GM12873 (cell line): ENCODE results near the gene AUTS2.

Source experiments
- TF ChIP-seq, protein P1 (sequence below): IDR thresholded peaks from 2 replicates; pipeline ENCODE4 v1.5.1; 2012; ENCODE audit warnings: low read depth, mild to moderate bottlenecking, moderate library complexity, low read length, control low read depth; ENCODE audit not compliant: insufficient read depth; ENCODE audit errors: missing control alignments

The AUTS2 gene

DNA sequence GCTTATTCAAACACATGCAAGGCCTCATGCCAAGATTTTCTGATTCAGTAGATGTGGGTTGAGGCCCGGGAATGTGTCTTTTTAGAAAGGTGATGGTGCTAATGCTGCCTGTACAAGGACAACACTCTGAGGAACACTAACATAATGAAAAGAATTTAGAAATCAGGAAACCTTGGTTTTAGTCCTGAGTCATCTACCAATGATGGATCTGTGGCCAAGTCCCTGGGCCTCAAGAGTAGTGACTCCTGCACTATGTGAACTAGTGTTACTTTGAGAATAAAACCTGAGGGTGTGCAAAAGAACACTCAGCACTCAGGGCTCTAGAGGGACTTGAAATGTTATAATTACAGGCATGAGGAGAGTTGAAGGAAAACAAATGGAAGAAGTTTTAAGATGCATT lies 792.0 kb downstream of the AUTS2 start:
- TF ChIP-seq, protein P1, sequence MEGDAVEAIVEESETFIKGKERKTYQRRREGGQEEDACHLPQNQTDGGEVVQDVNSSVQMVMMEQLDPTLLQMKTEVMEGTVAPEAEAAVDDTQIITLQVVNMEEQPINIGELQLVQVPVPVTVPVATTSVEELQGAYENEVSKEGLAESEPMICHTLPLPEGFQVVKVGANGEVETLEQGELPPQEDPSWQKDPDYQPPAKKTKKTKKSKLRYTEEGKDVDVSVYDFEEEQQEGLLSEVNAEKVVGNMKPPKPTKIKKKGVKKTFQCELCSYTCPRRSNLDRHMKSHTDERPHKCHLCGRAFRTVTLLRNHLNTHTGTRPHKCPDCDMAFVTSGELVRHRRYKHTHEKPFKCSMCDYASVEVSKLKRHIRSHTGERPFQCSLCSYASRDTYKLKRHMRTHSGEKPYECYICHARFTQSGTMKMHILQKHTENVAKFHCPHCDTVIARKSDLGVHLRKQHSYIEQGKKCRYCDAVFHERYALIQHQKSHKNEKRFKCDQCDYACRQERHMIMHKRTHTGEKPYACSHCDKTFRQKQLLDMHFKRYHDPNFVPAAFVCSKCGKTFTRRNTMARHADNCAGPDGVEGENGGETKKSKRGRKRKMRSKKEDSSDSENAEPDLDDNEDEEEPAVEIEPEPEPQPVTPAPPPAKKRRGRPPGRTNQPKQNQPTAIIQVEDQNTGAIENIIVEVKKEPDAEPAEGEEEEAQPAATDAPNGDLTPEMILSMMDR = no peak

DNA sequence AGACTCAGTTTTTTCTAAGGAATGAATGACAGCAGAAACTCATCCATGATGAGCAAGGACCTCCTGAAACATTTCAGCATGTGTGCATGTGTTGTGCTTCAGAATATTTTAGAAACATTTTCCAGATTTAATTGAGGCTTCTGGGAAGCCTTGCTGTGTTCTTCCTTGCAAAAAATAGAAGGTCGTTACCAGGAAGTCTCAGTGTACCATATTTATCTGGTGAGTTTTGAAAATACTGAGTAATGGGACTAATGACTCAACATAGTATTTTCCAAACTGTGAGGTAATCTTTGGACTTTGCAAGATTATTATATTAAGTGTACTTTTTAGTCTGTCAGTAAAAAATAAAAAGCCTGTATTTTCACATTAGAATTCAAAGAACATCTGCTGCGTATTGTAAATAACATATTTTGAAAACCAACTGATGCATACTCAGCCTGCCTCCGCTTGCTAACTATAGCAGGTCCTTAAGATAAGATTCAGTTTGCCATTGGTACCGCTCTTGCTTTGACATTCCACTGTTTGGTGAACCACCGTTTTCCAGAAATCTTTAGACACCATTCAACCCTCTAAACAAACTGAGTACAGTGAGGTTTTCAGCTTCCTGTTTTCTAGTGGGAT lies 794.1 kb downstream of the AUTS2 start:
- TF ChIP-seq, protein P1 = no peak

DNA sequence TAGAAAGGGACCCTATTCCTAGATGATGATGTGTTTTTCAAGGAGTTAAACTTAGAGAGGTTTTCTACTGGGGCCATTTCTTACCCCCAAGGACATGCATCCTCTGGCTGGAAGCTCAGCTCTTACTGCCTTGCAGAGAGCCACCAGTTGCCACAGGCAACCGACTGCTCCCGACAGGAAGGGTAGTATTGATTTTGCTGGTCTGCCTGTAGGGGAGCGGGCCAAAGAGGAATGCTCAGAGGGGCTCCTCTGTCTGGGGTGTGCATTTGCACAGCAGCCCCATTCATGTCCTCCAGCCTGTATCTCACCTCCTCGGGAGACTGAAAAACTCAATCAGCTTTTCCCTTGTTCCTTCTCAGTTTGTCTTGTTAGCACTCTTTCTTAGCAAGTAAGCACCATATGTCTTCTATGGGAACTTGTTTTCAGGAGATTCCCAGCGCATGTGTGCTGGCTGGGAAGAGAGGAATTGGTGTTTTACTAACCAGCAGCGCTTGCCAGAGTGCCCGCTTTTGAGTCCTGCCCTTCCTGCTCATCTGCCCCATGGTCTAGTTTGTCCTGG lies 794.7 kb downstream of the AUTS2 start:
- TF ChIP-seq, protein P1 = no peak

DNA sequence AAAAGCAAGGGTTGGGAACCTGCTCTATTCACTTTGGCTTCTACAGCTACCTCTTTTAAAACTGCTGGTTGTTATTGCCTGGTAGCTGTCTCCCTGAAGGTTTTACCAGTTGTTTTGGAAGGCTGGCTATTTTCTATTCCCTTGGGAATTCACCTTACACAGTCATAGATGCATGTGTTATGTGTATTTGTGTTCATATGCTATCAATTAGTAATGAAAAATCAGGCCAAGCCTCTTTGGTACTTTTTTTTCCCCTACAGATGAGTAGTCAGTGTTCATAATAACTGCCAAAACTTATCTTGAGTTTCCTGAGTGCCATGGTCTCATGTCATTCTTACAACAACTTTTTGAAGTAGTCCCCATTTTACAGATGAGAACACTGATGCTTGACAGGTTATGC lies 795.7 kb downstream of the AUTS2 start:
- TF ChIP-seq, protein P1 = no peak

DNA sequence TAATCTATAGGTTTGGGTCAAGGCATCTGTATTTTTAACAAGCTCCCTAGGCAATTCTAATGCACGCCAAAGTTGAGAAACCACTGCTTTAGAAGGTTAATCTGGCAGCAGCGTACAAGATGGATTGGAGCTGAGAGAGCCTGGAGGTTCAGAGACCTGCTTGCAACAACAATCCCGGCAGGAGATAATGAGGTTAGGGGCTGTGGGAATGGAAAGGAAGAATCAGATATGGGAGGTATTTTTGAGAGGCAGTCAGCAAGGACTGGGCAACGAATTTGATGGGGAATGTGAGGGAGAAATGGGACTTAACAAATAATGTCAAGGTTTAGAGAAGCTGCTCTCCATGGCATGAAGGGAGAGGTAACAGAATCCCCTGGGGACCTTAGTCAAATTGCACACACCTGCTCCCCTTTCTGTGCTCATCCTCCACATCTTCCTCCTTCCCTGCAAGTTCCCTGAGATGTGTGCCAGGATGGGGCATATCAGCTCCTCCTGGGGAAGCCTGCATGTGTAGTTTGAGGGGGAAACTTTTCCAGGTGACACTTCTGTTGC lies 802.6 kb downstream of the AUTS2 start:
- TF ChIP-seq, protein P1 = no peak

DNA sequence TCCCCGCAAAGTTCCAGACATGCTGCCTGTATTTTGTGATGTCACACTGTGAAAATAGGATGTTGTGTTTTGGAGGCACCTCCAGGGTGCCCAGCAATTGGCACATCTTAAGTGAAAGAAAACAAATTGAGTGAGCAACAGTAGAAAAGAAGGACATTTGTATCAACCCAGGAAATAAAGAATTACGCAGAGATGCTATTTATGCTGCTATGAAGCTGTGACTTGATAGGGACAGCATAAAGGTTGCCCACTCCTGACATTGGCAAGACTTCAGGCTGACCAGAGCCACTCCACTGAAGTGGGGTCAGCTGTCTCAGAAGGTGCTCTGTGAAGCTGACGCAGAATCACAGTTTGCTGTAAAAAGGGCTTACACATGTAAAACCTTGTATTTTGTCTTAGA lies 803.8 kb downstream of the AUTS2 start:
- TF ChIP-seq, protein P1 = no peak

DNA sequence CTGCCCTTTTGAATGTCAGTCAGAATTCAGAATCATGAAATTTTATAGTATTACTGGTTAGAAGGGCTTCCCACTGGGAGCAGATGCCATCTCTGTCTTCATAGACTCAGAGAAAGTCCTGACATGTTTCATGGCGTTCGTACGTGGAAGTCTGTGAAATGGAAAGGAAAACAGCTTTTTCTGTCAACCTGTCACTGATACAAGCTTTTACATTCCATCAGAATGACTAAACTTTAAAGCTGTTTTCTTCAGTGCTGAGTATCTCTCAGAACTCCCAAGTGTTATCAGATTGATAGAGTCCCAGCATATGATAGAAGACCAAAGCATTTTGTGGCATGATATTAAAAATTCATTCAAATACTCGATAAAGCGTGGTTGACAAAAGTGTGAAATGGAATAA lies 807.0 kb downstream of the AUTS2 start:
- TF ChIP-seq, protein P1 = no peak
